Stimulated activated CD4-positive, alpha-beta T cell treated with anti-CD3 and anti-CD28 coated beads, Interleukin-4, amount 100 ng/mL, for 1 hour (primary cell): ENCODE data around the gene CCDC192.

Source experiments
- DNase-seq: peaks from one replicate; pipeline ENCODE4 v3.0.0-alpha.2; 2020

The CCDC192 gene

DNA sequence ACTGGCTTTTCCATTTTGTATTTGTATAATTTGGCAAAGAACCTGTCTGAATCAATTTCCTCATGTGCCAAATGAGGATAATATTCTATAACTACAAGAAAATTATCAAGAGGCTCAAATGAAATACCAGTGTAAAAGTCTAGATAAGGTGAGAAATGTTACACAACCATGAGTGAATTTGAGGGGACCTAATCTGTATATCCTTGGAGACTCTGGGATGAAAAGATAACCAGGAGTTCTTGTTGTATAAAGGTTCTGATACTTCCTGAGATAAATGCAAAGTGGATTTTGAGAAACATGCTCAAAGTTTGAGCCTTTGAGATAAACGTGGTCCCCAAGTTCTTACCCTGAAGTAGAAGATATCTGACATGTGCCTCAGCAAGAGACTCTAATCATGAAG lies 260.0 kb downstream of the CCDC192 start:
- no peak for DNase-seq

- no peak for DNase-seq
These were observed 260.7 kb downstream of the CCDC192 start for GRCh38 chr5:127963931-127964330.

DNA sequence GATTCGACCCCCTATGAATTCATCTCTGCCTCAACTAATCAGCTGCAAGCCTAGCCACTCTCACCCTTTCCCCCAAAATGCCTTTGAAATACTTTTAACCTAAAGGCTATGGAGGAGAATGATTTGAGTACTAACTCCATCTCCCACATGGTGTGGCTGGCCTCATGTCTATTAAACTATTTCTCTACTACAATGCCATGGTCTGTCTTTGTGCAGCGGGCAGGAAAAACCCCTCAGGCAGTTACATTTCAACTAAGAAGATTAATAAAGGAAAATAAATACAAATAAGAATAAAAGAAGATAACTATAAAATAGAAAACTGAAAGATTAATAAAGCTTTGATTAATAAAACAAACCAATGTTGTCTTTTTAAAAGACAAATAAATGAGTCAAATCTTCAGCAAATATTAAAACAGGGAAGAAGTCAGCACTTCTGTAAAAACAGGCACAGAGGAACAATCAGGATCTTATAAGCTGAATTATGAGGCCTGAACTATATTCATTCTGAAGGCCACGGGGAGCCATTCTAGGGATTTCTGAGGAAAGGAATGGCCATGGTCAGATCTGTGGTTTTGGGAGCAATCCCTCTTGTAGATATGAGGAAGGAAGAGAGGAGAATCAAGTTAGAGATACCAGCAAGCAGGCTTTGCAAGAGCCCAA lies 264.3 kb downstream of the CCDC192 start:
- DNase-seq: no peak

DNA sequence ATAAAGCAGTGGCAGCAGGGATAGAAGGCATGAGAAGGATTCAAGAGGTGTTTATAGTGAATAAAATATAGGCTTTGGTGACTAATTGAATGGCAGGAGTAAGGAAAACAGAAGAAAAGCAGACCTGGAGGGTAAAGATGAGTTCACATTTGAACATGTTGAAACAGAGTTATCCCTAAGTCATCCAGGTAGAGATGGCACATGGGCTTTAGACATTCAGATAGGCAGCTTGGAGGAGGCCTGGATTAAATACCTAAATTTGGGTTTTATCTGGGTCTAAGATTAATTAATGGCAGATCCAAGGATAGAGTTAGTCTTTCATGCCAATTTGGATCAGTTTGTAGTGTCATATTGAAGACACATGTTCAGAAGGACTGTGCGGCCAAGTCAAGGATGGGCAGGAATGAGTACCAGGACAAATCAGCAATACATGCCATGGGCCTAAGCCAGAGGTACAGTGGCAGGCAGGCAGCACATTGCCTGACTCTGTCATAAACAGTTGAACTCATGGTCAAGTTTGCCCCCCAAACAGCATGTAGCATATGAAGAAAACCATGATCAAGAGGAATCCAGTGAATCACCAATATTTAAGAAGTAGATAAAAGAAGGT lies 264.9 kb downstream of the CCDC192 start:
- no peak for DNase-seq

- DNase-seq: no peak
These were observed 265.8 kb downstream of the CCDC192 start for GRCh38 chr5:127969002-127969401.

DNA sequence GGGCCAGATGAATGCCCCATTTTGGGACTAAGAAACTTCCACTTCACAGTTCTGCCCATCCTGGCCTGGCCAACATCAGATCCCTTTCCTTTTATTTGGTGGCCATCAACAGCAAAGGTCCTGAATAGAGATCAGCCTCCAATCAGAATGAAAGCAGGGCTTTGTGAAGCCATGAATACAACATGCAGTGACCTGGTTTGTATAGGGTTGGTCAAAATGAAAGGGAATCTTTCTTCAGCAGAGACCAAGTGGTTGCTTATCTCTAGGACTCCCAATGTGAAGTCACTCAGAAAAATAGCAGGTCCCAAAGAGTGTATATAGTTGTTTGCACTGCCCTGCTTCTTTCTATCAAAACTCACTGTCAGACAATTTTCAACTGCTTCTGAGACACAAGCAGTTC lies 266.5 kb downstream of the CCDC192 start:
- DNase-seq: no peak

DNA sequence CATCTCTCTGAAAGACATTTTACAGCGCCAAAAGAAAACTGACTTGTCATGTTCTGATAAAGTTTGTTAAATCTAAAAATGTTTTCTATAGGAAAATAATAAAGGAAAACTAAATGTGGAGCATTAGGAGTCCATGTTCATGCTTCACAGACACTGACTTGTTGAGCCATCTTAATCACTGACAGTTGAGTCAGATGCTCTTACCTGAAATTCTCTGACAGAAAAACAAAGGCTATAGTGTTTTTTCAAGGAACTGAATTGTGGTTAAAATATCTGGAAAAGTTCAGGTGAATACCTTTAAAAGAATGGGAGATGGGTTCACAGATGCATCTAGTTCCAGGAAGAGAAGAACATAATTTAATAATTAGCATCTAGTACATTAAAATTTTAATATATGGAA lies 266.9 kb downstream of the CCDC192 start:
- no peak for DNase-seq

DNA sequence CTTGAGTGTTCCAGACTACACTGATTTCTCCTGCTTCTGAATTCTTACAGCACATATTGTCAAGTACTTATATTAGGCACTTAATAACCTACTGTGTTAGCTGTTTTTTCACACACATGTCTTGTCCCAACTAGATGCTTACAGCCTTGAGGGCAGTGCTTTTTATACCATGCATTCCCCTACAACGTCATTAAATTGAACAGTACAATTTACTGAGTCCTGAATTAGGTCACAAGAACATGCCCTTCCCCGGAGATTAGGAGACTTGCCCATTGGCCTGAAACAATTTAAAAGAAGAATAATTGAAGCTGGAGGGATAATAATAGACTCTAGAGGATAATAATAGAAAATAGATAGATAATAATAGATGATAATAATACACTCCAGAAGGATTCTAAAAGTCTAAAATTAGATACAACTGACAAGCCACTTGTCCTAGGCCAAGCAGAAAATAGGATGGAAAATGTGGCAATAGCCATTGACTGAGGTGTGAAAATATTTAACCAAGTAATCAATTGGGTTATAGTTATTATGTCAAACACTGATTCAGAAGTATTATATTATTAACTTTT lies 267.7 kb downstream of the CCDC192 start:
- DNase-seq: no peak

- DNase-seq: no peak
These were observed 272.8 kb downstream of the CCDC192 start for GRCh38 chr5:127975961-127976360.

- no peak for DNase-seq
These were observed 273.3 kb downstream of the CCDC192 start for GRCh38 chr5:127976525-127976924.

GRCh38 chr5:127976991-127977717 lies 274.0 kb downstream of the CCDC192 start:
- DNase-seq: no peak

- no peak for DNase-seq
These were observed 275.6 kb downstream of the CCDC192 start for GRCh38 chr5:127978738-127979300.

DNA sequence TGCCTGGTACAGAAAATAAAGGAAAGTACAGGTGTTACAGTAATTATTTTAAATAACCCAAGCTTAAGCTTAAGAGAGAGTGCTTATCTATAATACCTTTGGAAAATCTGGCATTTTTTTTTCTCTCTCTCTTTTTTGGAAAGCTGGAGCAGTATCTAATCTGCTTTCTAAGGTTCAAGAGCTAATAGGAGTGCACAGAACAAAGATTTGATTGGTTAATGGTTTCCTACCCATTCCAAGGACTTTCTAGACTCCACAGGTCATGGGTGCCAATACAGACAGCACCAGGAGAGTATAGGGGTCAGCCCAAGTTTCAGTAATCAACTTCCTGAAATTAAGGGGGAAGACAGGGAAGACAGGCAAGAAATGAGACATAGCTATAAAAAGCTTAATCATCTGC lies 276.3 kb downstream of the CCDC192 start:
- no peak for DNase-seq

- no peak for DNase-seq
These were observed 277.7 kb downstream of the CCDC192 start for GRCh38 chr5:127980843-127981242.

- DNase-seq: no peak
These were observed 278.3 kb downstream of the CCDC192 start for GRCh38 chr5:127981498-127981897.

- no peak for DNase-seq
These were observed 282.7 kb downstream of the CCDC192 start for GRCh38 chr5:127985811-127986325.

DNA sequence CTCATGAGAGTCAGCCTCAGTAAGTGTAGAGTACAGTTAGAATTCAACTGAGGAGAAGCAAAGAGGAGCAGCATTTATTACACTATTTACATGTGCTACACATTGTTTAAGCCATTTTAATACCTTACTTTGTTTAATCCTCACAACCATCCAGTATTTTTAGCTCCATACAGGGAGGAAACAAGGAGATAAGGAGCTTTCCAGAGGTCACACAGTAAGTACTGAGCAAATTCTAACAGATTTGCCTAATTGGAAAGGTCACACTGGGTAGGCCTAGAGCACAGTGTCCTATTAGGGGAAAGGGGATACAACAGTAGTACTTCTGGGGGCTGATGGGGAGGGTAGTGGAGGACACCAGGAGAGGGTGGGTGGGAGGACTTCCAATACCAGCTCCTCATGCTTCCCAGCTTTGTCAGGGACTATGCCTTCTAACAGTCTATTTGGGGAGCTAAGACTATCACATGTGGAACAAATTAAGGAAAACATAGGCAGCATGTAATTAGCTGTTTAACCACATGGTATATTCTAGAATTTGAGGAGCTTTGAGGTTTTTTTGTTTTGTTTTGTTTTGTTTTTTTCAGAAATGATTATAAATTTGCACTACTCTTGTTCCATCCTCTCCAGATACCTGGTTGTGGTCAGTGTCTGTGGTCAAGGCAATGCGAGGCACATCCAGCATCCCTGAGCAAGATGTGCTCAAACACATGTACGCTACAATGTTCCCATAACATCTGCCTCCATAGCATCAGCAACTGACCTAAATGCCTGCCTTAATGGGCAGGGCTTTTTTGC lies 284.4 kb downstream of the CCDC192 start:
- DNase-seq: no peak

- no peak for DNase-seq
These were observed 285.1 kb downstream of the CCDC192 start for GRCh38 chr5:127988146-127988760.
